ENCODE results near the gene LYPD3. TPM values are rescaled to one million over a fixed set of nuclear protein-coding genes. Genes with fewer than 3 reads are reported as not detected.

The LYPD3 gene
- total and polyA plus RNA-seq, 5 experiments from 2014 or later, result 5.4 to 9.3 (median 6.2) TPM

GRCh38 chr19:43425567-43426392, 39.6 kb downstream of the LYPD3 start:
- Mint-ChIP-seq H3K4me1 (peaks cover 0 to 15% (median 11%) of the 10 kb centered on the region in 4 donors), H3K4me3 (peak overlapping the region in 1 of 10 donors; percentile 15), H3K9me3 (no peaks in the 10 kb centered on the region), H3K27me3 (peaks cover 0 to 3% (median 0%) of the 10 kb centered on the region in 5 donors), H3K36me3 (no peaks in the 10 kb centered on the region), H3K27ac (peak overlapping the region in 5 of 10 donors; percentile 5 to 74 (median 61))
- POLR2A ChIA-PET, result interaction anchor here (0.7 to 0.9 kb wide), 2 partner anchors 13 to 93 kb away, joined by 3 read pairs; no protein-coding TSS in a partner anchor
- DNase-seq (peak in 1 of 10 donors; percentile 14), ATAC-seq (peak in 1 of 2 donors; percentile 39)

GRCh38 chr19:43423779-43424178, 41.6 kb downstream of the LYPD3 start:
- Mint-ChIP-seq H3K36me3 (no peaks in the 10 kb centered on the region), H3K27me3 (peaks cover 0 to 3% (median 0%) of the 10 kb centered on the region in 5 donors), H3K4me1 (peaks cover 0 to 9% (median 6%) of the 10 kb centered on the region in 4 donors), H3K4me3 (no peak overlapping the region), H3K9me3 (no peaks in the 10 kb centered on the region), H3K27ac (no peak overlapping the region)
- DNase-seq (no peak), ATAC-seq (no peak)
- POLR2A ChIA-PET, result no interaction called here

GRCh38 chr19:43422689-43423066, 42.7 kb downstream of the LYPD3 start:
- H3K36me3 Mint-ChIP-seq, result no peaks in the 10 kb centered on the region
- no peaks in the 10 kb centered on the region for H3K9me3 Mint-ChIP-seq
- POLR2A ChIA-PET, result no interaction called here
- H3K27ac Mint-ChIP-seq, result no peak overlapping the region
- no peak for DNase-seq
- peaks cover 0 to 9% (median 6%) of the 10 kb centered on the region in 4 donors for H3K4me1 Mint-ChIP-seq
- no peak for ATAC-seq
- peaks cover 0 to 3% (median 0%) of the 10 kb centered on the region in 5 donors for H3K27me3 Mint-ChIP-seq
- H3K4me3 Mint-ChIP-seq, result no peak overlapping the region

- Mint-ChIP-seq H3K27me3 (peaks cover 0 to 3% (median 0%) of the 10 kb centered on the region in 5 donors), H3K9me3 (no peaks in the 10 kb centered on the region), H3K27ac (peak overlapping the region in 1 of 10 donors; percentile 61), H3K4me3 (no peak overlapping the region), H3K4me1 (peaks cover 0 to 9% (median 6%) of the 10 kb centered on the region in 4 donors), H3K36me3 (no peaks in the 10 kb centered on the region)
- POLR2A ChIA-PET, result no interaction called here
- DNase-seq, result no peak
- ATAC-seq, result no peak
Observed at GRCh38 chr19:43422000-43422688, 43.3 kb downstream of the LYPD3 start.

GRCh38 chr19:43420954-43421353, 44.5 kb downstream of the LYPD3 start:
- no peak for DNase-seq
- POLR2A ChIA-PET, result no interaction called here
- no peak overlapping the region for H3K4me3 Mint-ChIP-seq
- peaks cover 0 to 9% (median 5%) of the 10 kb centered on the region in 4 donors for H3K4me1 Mint-ChIP-seq
- H3K27me3 Mint-ChIP-seq, result peaks cover 0 to 3% (median 0%) of the 10 kb centered on the region in 5 donors
- no peak for ATAC-seq
- no peaks in the 10 kb centered on the region for H3K9me3 Mint-ChIP-seq
- peak overlapping the region in 1 of 10 donors; percentile 15 for H3K27ac Mint-ChIP-seq
- no peaks in the 10 kb centered on the region for H3K36me3 Mint-ChIP-seq

GRCh38 chr19:43416951-43417623, 48.3 kb downstream of the LYPD3 start:
- Mint-ChIP-seq H3K9me3 (peaks cover 0 to 6% (median 0%) of the 10 kb centered on the region in 9 donors), H3K27me3 (peaks cover 0 to 2% (median 0%) of the 10 kb centered on the region in 5 donors), H3K36me3 (no peaks in the 10 kb centered on the region), H3K4me1 (no peaks in the 10 kb centered on the region), H3K27ac (peak overlapping the region in 2 of 10 donors; percentile 34 to 57), H3K4me3 (no peak overlapping the region)
- DNase-seq (no peak), ATAC-seq (no peak)
- POLR2A ChIA-PET, result interaction anchor here (0.6 kb wide), 1 partner anchor 162 kb away, joined by 4 read pairs; no protein-coding TSS in a partner anchor

GRCh38 chr19:43414554-43414953, 50.9 kb downstream of the LYPD3 start, which contains the start of gene TEX101:
Gene TEX101 (plus strand): TSS chr19:43414890. CDS start chr19:43415920, 1,030 bp downstream.
- no peak for DNase-seq
- Mint-ChIP-seq H3K9me3 (peaks cover 0 to 11% (median 0%) of the 10 kb centered on the region in 9 donors), H3K4me3 (no peak within 1 kb of the TSS), H3K27ac (no peak within 1 kb of the TSS), H3K27me3 (peaks cover 0 to 7% (median 0%) of the 10 kb centered on the region in 5 donors), H3K36me3 (no peaks in the 10 kb centered on the region), H3K4me1 (no peaks in the 10 kb centered on the region)
- no peak for ATAC-seq
- POLR2A ChIA-PET, result no interaction called here

GRCh38 chr19:43412441-43412840, 53.0 kb downstream of the LYPD3 start:
- ATAC-seq, result no peak
- Mint-ChIP-seq H3K27me3 (peaks cover 0 to 7% (median 0%) of the 10 kb centered on the region in 5 donors), H3K9me3 (peaks cover 0 to 15% (median 0%) of the 10 kb centered on the region in 9 donors), H3K4me1 (no peaks in the 10 kb centered on the region), H3K27ac (no peak overlapping the region), H3K4me3 (no peak overlapping the region), H3K36me3 (no peaks in the 10 kb centered on the region)
- POLR2A ChIA-PET, result no interaction called here
- DNase-seq, result no peak

Other genes with a start within 250 kb of the LYPD3 start
- not detected for gene PSG9, start 196.1 kb downstream of the LYPD3 start, total RNA-seq
- not detected for gene PSG9, start 196.1 kb downstream of the LYPD3 start, polyA plus RNA-seq
- not detected for gene CD177, start 111.9 kb downstream of the LYPD3 start, total RNA-seq
- not detected for gene CD177, start 111.9 kb downstream of the LYPD3 start, polyA plus RNA-seq
- not detected for gene TEX101, start 50.7 kb downstream of the LYPD3 start, total RNA-seq
- not detected for gene TEX101, start 50.7 kb downstream of the LYPD3 start, polyA plus RNA-seq
- 10 to 100 TPM; 46.0 to 48.6 TPM for gene PHLDB3, start 39.1 kb upstream of the LYPD3 start, total RNA-seq
- gene PHLDB3, start 39.1 kb upstream of the LYPD3 start, polyA plus RNA-seq, result 1 to 10 TPM; 3.5 to 7.2 (median 4.5) TPM
- 10 to 100 TPM; 23.9 to 24.8 TPM for gene ETHE1, start 61.6 kb upstream of the LYPD3 start, total RNA-seq
- 10 to 100 TPM; 62.0 to 78.7 (median 64.5) TPM for gene ETHE1, start 61.6 kb upstream of the LYPD3 start, polyA plus RNA-seq
- 1 to 10 TPM; 5.1 to 5.3 TPM for gene ZNF575, start 67.6 kb upstream of the LYPD3 start, total RNA-seq
- 1 to 10 TPM; 1.7 to 4.1 (median 3.0) TPM for gene ZNF575, start 67.6 kb upstream of the LYPD3 start, polyA plus RNA-seq
- 10 to 100 TPM; 38.2 to 39.0 TPM for gene XRCC1, start 109.9 kb upstream of the LYPD3 start, total RNA-seq
- gene XRCC1, start 109.9 kb upstream of the LYPD3 start, polyA plus RNA-seq, result 10 to 100 TPM; 16.8 to 34.6 (median 33.7) TPM
- 1 to 10 TPM; 2.5 to 2.7 TPM for gene PINLYP, start 110.2 kb upstream of the LYPD3 start, total RNA-seq
- gene PINLYP, start 110.2 kb upstream of the LYPD3 start, polyA plus RNA-seq, result 1 to 10 TPM in 2 of 3 donors, under 1 TPM in 1; 0.68 to 2.3 (median 1.7) TPM
- 10 to 100 TPM; 14.9 to 15.7 TPM for gene IRGQ, start 130.5 kb upstream of the LYPD3 start, total RNA-seq
- gene IRGQ, start 130.5 kb upstream of the LYPD3 start, polyA plus RNA-seq, result 1 to 10 TPM in 1 of 3 donors, under 1 TPM in 2; 0.37 to 1.1 (median 0.82) TPM
- gene ZNF576, start 131.0 kb upstream of the LYPD3 start, total RNA-seq, result 10 to 100 TPM; 17.1 to 17.8 TPM
- 10 to 100 TPM in 1 of 3 donors, 1 to 10 TPM in 2; 6.2 to 10.4 (median 9.3) TPM for gene ZNF576, start 131.0 kb upstream of the LYPD3 start, polyA plus RNA-seq
- gene SRRM5, start 146.5 kb upstream of the LYPD3 start, total RNA-seq, result 1 to 10 TPM; 1.4 TPM
- gene SRRM5, start 146.5 kb upstream of the LYPD3 start, polyA plus RNA-seq, result under 1 TPM in 2 of 3 donors, not detected in 1; 0.08 to 0.94 TPM
- gene ZNF428, start 154.0 kb upstream of the LYPD3 start, total RNA-seq, result 10 to 100 TPM; 31.2 to 31.6 TPM
- gene ZNF428, start 154.0 kb upstream of the LYPD3 start, polyA plus RNA-seq, result 10 to 100 TPM; 16.5 to 20.6 (median 18.3) TPM
- gene CADM4, start 174.2 kb upstream of the LYPD3 start, total RNA-seq, result under 1 TPM; 0.39 to 0.63 TPM
- not detected for gene CADM4, start 174.2 kb upstream of the LYPD3 start, polyA plus RNA-seq
- 1 to 10 TPM; 1.3 to 1.7 TPM for gene PLAUR, start 204.6 kb upstream of the LYPD3 start, total RNA-seq
- 1 to 10 TPM in 1 of 3 donors, under 1 TPM in 1, not detected in 1; 0.71 to 1.6 TPM for gene PLAUR, start 204.6 kb upstream of the LYPD3 start, polyA plus RNA-seq